Lower leg skin (tissue), 3 donors: Measurements from ENCODE around the gene ITPA.
A peak's percentile ranks its signal among the peaks of the same experiment; 100 is the strongest.

Experiments
- POLR2A ChIP-seq, 2 donors: fragments of 450-650 bp; IDR thresholded peaks; one replicate each; pipeline ENCODE4 v1.6.1; 2016 to 2017; ENCODE audit warnings: antibody characterized with exemption in 2 of 2, mild to moderate bottlenecking in 1 of 2, moderate library complexity in 1 of 2
- TF ChIP-seq, protein P1 (sequence below), 3 donors: fragments of 450-650 bp; IDR thresholded peaks; one replicate each; pipeline ENCODE4 v1.5.1; 2016; ENCODE audit warnings: antibody characterized with exemption in 3 of 3, mild to moderate bottlenecking in 3 of 3, moderate library complexity in 2 of 3

GRCh38 chr20:3218307-3218988, 9.2 kb downstream of the ITPA start:
- no peak for TF ChIP-seq POLR2A (IDR thresholded peaks at IDR 0.05)
- TF ChIP-seq, protein P1, sequence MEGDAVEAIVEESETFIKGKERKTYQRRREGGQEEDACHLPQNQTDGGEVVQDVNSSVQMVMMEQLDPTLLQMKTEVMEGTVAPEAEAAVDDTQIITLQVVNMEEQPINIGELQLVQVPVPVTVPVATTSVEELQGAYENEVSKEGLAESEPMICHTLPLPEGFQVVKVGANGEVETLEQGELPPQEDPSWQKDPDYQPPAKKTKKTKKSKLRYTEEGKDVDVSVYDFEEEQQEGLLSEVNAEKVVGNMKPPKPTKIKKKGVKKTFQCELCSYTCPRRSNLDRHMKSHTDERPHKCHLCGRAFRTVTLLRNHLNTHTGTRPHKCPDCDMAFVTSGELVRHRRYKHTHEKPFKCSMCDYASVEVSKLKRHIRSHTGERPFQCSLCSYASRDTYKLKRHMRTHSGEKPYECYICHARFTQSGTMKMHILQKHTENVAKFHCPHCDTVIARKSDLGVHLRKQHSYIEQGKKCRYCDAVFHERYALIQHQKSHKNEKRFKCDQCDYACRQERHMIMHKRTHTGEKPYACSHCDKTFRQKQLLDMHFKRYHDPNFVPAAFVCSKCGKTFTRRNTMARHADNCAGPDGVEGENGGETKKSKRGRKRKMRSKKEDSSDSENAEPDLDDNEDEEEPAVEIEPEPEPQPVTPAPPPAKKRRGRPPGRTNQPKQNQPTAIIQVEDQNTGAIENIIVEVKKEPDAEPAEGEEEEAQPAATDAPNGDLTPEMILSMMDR (IDR thresholded peaks at IDR 0.05): peak in 1 of 3 donors; percentile 83
